ENCODE data around the gene NOL9. TPM values are rescaled to one million over a fixed set of nuclear protein-coding genes. Genes with fewer than 3 reads are reported as not detected.

Gene NOL9
- total and polyA plus RNA-seq, 9 of the 15 experiments (the other 6 are each of a cell fraction or from before 2014, with no cell fraction given) = 5.6 to 76.5 (median 47.3) TPM

DNA sequence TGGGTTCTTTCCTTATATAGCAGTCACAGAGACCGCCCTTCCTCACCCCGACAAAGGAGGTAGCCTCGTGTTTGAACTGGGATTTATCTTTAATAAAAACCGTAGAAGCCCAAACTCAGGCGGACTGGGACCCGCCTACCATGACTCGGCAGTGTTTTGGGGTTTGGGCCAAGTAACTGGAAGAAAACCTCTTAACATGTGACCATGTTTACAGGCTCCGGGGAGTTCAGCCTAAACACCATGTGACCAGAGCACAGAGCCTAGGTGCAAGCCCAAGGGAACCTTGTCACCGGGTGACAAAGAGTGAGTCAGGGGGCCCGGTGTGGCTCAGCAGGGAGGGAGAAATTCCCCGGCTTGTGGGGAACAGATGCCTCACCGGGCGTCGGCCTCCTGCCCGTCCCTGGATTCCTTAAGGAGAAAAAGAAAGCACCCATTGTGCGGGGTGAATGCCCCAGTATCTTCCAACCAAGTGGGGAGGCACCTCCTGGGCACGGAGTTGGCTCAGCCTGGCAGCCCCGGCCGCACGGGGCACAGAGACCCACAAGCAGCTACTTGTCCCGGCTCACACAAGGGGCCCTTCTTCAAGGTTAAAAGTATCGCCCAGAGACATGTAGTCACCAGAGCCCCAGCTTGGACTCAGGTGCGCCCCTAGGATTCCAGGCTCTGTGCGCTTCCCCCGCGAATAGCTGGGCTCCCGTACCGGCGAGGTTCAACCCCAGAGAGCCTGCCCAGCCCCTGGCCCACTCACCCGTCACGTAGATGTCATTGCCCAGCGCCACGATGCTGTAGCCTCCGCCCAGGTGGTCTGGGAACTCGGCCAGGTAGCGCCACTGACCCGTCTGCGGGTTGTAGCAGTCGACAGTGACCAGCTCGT is 47.0 kb upstream of the NOL9 start (continued):
- TF ChIP-seq, protein P1, sequence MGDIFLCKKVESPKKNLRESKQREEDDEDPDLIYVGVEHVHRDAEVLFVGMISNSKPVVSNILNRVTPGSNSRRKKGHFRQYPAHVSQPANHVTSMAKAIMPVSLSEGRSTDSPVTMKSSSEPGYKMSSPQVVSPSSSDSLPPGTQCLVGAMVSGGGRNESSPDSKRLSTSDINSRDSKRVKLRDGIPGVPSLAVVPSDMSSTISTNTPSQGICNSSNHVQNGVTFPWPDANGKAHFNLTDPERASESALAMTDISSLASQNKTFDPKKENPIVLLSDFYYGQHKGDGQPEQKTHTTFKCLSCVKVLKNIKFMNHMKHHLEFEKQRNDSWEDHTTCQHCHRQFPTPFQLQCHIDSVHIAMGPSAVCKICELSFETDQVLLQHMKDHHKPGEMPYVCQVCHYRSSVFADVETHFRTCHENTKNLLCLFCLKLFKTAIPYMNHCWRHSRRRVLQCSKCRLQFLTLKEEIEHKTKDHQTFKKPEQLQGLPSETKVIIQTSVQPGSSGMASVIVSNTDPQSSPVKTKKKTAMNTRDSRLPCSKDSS (IDR thresholded peaks at IDR 0.05; ENCODE audit: low read depth, partially characterized antibody) = no peak
- TF ChIP-seq PURB (CRISPR knock-in tag; IDR thresholded peaks at IDR 0.05; ENCODE audit: low read depth) (no peak), ELF2 (CRISPR knock-in tag; IDR thresholded peaks at IDR 0.05) (no peak), PCBP2 (IDR thresholded peaks at IDR 0.05; ENCODE audit: low read depth, low read length, poor library complexity, severe bottlenecking) (no peak), SMAD3 (CRISPR knock-in tag; conservative IDR thresholded peaks at IDR 0.05) (no peak), ZNF263 (CRISPR knock-in tag; IDR thresholded peaks at IDR 0.05; ENCODE audit: borderline replicate concordance) (0 out of 2 replicates have a peak, but pooled peaks have one; percentile 50), DACH1 (IDR thresholded peaks at IDR 0.05; ENCODE audit: partially characterized antibody) (no peak), PHF20 (IDR thresholded peaks at IDR 0.05; ENCODE audit: partially characterized antibody) (no peak), KLF16 (IDR thresholded peaks at IDR 0.05) (no peak), ZNF76 (CRISPR knock-in tag; IDR thresholded peaks at IDR 0.05; ENCODE audit: borderline replicate concordance) (no peak), ZFPM2 (CRISPR knock-in tag; IDR thresholded peaks at IDR 0.05) (no peak), EZH2 (IDR thresholded peaks at IDR 0.05; ENCODE audit: borderline replicate concordance, low read depth, low read length) (no peak), MBD2 (IDR thresholded peaks at IDR 0.05; ENCODE audit: borderline replicate concordance, low read depth) (no peak), PTTG1 (tag; IDR thresholded peaks at IDR 0.05; ENCODE audit: low read depth) (no peak), SMARCC2 (IDR thresholded peaks at IDR 0.05; ENCODE audit: low read depth) (no peak; the same call in 1 of the 2 replicates)
- TF ChIP-seq, protein P2, sequence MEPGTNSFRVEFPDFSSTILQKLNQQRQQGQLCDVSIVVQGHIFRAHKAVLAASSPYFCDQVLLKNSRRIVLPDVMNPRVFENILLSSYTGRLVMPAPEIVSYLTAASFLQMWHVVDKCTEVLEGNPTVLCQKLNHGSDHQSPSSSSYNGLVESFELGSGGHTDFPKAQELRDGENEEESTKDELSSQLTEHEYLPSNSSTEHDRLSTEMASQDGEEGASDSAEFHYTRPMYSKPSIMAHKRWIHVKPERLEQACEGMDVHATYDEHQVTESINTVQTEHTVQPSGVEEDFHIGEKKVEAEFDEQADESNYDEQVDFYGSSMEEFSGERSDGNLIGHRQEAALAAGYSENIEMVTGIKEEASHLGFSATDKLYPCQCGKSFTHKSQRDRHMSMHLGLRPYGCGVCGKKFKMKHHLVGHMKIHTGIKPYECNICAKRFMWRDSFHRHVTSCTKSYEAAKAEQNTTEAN (CRISPR knock-in tag; IDR thresholded peaks at IDR 0.05) = no peak
- TF ChIP-seq, protein P3, sequence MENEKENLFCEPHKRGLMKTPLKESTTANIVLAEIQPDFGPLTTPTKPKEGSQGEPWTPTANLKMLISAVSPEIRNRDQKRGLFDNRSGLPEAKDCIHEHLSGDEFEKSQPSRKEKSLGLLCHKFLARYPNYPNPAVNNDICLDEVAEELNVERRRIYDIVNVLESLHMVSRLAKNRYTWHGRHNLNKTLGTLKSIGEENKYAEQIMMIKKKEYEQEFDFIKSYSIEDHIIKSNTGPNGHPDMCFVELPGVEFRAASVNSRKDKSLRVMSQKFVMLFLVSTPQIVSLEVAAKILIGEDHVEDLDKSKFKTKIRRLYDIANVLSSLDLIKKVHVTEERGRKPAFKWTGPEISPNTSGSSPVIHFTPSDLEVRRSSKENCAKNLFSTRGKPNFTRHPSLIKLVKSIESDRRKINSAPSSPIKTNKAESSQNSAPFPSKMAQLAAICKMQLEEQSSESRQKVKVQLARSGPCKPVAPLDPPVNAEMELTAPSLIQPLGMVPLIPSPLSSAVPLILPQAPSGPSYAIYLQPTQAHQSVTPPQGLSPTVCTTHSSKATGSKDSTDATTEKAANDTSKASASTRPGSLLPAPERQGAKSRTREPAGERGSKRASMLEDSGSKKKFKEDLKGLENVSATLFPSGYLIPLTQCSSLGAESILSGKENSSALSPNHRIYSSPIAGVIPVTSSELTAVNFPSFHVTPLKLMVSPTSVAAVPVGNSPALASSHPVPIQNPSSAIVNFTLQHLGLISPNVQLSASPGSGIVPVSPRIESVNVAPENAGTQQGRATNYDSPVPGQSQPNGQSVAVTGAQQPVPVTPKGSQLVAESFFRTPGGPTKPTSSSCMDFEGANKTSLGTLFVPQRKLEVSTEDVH (IDR thresholded peaks at IDR 0.05; ENCODE audit: low read depth, partially characterized antibody) = no peak
- TF ChIP-seq, protein P4, sequence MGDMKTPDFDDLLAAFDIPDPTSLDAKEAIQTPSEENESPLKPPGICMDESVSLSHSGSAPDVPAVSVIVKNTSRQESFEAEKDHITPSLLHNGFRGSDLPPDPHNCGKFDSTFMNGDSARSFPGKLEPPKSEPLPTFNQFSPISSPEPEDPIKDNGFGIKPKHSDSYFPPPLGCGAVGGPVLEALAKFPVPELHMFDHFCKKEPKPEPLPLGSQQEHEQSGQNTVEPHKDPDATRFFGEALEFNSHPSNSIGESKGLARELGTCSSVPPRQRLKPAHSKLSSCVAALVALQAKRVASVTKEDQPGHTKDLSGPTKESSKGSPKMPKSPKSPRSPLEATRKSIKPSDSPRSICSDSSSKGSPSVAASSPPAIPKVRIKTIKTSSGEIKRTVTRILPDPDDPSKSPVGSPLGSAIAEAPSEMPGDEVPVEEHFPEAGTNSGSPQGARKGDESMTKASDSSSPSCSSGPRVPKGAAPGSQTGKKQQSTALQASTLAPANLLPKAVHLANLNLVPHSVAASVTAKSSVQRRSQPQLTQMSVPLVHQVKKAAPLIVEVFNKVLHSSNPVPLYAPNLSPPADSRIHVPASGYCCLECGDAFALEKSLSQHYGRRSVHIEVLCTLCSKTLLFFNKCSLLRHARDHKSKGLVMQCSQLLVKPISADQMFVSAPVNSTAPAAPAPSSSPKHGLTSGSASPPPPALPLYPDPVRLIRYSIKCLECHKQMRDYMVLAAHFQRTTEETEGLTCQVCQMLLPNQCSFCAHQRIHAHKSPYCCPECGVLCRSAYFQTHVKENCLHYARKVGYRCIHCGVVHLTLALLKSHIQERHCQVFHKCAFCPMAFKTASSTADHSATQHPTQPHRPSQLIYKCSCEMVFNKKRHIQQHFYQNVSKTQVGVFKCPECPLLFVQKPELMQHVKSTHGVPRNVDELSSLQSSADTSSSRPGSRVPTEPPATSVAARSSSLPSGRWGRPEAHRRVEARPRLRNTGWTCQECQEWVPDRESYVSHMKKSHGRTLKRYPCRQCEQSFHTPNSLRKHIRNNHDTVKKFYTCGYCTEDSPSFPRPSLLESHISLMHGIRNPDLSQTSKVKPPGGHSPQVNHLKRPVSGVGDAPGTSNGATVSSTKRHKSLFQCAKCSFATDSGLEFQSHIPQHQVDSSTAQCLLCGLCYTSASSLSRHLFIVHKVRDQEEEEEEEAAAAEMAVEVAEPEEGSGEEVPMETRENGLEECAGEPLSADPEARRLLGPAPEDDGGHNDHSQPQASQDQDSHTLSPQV (IDR thresholded peaks at IDR 0.05) = no peak
